ENCODE measurements around the gene SAMD4A.
"Not testable (repeated sequence)": the region's sequence is repeated elsewhere in the genome, so short reads cannot be mapped to it uniquely, and the experiment has no call there.

SAMD4A gene

GRCh38 chr14:54747616-54748015, 180.7 kb downstream of the SAMD4A start:
- TF ChIP-seq, protein P1, sequence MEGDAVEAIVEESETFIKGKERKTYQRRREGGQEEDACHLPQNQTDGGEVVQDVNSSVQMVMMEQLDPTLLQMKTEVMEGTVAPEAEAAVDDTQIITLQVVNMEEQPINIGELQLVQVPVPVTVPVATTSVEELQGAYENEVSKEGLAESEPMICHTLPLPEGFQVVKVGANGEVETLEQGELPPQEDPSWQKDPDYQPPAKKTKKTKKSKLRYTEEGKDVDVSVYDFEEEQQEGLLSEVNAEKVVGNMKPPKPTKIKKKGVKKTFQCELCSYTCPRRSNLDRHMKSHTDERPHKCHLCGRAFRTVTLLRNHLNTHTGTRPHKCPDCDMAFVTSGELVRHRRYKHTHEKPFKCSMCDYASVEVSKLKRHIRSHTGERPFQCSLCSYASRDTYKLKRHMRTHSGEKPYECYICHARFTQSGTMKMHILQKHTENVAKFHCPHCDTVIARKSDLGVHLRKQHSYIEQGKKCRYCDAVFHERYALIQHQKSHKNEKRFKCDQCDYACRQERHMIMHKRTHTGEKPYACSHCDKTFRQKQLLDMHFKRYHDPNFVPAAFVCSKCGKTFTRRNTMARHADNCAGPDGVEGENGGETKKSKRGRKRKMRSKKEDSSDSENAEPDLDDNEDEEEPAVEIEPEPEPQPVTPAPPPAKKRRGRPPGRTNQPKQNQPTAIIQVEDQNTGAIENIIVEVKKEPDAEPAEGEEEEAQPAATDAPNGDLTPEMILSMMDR (conservative IDR thresholded peaks at IDR 0.05; ENCODE audit: low read depth, low read length): no peak
- no peak overlapping the region for H3K4me3 ChIP-seq (ENCODE audit: low read length)
- DNase-seq (ENCODE audit: low read depth): no peak

GRCh38 chr14:54749180-54749579, 182.3 kb downstream of the SAMD4A start:
- TF ChIP-seq, protein P1 (conservative IDR thresholded peaks at IDR 0.05; ENCODE audit: low read depth, low read length): no peak
- H3K4me3 ChIP-seq (ENCODE audit: low read length): no peak overlapping the region
- DNase-seq (ENCODE audit: low read depth): no peak

- no peak for DNase-seq (ENCODE audit: low read depth)
- no peak overlapping the region for H3K4me3 ChIP-seq (ENCODE audit: low read length)
- TF ChIP-seq, protein P1 (conservative IDR thresholded peaks at IDR 0.05; ENCODE audit: low read depth, low read length): no peak
Measured at GRCh38 chr14:54749727-54750126, 182.8 kb downstream of the SAMD4A start.

DNA sequence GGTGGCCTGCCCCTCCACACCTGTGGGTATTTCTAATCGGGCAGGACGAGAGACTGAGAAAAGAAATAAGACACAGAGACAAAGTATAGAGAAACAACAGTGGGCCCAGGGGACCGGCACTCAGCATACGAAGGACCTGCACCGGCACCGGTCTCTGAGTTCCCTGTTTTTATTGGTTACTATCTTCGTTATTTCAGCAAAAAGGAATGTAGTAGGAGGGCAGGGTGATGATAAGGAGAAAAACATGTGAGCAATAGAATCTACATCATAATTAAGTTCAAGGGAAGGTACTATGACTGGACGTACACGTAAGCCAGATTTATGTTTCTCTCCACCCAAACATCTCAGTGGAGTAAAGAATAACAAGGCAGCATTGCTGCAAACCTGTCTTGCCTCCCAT, 185.7 kb downstream of the SAMD4A start:
- DNase-seq (ENCODE audit: low read depth): not testable (repeated sequence)

GRCh38 chr14:54753396-54753795, 186.5 kb downstream of the SAMD4A start:
- DNase-seq (ENCODE audit: low read depth); H3K4me3 ChIP-seq (ENCODE audit: low read length): not testable (repeated sequence)

More for the DNA sequence above, 185.7 kb downstream of the SAMD4A start:
- not testable (repeated sequence) for H3K4me3 ChIP-seq (ENCODE audit: low read length)

DNA sequence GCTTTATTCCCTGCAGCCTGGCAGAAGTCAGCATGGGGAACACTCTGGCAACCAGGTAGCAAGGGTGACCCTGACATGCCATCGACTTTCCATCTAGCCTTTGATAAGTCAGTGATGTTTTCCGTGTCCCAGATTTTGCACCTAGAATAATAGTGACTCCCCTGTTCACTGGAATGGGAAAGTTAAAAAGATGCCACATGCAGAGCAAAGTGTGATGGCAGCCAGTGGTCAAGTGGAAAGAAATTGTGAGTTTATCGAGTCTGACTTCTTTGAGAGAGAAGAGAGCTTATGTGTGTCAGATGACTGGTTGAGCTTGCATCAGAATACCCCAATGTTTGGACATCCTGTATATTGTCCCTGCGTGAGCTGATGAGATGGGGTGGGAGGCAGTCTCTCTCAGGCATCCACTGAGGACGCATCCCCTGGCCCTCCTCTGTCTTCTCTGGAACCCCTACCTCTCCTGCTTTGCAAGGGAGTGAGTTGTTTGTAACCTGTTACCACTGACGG, 187.2 kb downstream of the SAMD4A start:
- TF ChIP-seq, protein P1 (conservative IDR thresholded peaks at IDR 0.05; ENCODE audit: low read depth, low read length): no peak
- no peak overlapping the region for H3K4me3 ChIP-seq (ENCODE audit: low read length)
- DNase-seq (ENCODE audit: low read depth): no peak

- DNase-seq (ENCODE audit: low read depth): no peak
- TF ChIP-seq, protein P1 (conservative IDR thresholded peaks at IDR 0.05; ENCODE audit: low read depth, low read length): no peak
- H3K4me3 ChIP-seq (ENCODE audit: low read length): no peak overlapping the region
Measured at GRCh38 chr14:54754623-54755386, 187.9 kb downstream of the SAMD4A start.

DNA sequence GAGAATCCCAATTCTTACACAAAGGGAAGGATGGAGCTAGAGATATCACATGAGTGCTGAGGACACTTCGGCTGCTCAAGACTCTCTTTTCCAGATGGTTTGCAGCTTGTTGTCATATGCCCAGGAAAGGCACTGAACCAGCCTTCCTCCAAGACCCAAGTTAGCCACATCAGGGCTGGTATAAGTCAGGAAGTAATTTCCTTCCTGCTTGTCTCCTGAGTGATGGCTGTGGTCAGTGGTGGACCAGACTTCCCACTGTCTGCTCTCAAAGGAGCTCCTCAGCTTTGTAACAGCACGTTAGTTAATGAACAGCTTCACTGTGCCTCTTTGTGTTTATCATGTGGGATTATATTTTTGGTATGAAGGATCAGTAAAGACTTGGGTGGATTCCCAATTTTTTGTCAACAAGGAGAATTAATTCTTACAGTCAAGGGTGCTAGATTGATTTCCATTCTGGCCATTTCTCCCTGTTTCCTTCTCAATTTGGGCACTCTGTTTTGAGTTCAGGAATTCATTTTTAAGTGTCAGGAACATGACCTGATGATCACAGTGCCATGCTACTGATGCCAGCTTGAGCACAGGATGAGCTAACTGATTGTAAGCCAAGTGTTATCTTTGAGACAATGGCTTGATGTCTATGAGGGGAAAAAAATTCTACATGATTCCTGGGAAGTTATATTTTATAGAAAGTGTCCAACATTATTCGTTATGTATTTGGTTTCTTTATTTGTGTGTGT, 189.9 kb downstream of the SAMD4A start:
- TF ChIP-seq, protein P1 (conservative IDR thresholded peaks at IDR 0.05; ENCODE audit: low read depth, low read length): no peak
- no peak overlapping the region for H3K4me3 ChIP-seq (ENCODE audit: low read length)
- no peak for DNase-seq (ENCODE audit: low read depth)

Data from retinal pigment epithelial cell (primary cell).